Hepatic stellate cell (primary cell): Measurements from ENCODE around the gene CTBP2.
A peak's percentile ranks its signal among the peaks of the same experiment; 100 is the strongest.
"Not testable (repeated sequence)": the region's sequence is repeated elsewhere in the genome, so short reads cannot be mapped to it uniquely, and the experiment has no call there.

Experiments used
- DNase-seq: peaks from one replicate; pipeline ENCODE4 v3.0.0; 2011; ENCODE audit warnings: low spot score

CTBP2 gene

DNA sequence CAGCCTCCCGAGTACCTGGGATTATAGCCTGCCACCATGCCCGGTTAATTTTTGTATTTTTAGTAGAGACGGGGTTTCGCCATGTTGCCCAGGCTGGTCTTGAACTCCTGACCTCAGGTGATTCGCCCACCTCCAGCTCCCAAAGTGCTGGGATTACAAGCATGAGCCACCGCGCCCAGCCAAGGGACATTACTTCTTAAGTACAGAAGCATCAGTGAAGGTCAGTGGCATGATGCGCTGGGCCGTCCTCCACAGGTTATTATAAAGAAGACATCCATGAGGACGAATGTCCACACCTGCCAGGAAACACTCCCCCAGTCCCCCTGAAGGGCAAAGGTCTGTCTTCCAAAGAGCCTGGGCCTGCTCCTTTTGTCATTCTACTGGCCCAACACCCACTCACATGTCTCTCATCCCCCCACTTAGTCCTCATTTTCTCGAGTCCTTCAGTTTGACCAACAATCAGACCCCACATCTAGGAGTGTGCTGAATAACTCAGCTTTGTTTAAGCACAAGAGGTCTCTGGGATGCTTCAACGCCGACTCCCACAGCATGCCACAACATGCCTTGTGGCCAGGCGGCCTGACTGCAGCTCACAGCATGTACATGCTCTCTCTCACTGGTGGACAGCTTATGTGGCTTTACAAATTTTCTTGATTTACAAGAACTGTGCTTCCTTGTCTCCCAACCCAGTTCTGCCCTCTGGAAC lies 73.0 kb downstream of the CTBP2 start:
- no peak for DNase-seq

DNA sequence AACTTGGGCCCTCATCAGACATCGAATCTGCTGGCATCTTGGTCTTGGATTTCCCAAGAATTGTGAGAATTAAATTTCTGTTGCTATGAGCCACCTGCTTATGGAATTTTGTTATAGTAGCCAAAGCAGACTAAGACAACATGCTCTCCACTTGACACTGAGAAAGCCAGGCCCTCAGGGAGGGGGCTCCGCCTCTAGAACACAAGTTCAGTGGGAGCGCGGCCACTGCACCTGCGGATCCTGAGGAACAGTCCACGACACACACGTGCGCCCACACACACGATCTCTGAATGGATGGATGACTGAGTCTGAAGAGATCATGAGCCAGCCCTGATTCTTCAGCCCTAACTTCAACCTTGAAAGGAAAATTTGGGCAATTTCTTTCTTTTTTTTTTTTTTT lies 73.7 kb downstream of the CTBP2 start:
- DNase-seq: no peak

GRCh38 chr10:125085258-125086054 lies 74.9 kb downstream of the CTBP2 start:
- DNase-seq: peak; percentile 49

DNA sequence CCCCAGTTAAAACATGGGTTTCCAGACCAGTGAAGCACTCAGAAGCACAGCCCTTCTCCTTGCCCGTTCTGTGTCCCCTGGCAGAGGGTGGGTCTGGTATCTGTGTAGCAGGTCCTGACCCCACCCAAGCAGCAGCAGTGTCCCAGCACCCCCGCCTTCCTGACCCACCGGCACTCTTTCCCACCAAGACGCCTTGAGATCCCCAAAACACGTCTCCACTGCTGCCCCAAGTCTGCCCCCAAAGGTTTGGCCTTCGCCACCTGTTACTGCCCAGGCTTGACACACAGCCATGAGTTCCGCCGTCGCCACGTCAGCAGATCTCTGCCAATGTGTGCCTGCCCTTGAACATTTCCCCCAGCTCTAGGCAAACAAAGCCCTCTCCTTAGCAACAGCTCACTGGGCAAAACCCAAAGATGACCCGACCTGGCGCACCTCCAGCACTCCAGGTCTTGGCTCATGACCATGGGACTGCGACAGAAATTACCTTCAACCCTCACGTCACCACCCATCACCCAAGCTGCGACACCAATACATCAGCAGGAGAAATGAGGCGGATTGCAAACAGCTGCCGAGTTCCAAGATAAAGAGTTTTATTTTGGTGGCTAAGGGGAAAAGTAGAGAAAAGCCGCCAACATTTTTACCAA lies 75.6 kb downstream of the CTBP2 start:
- DNase-seq: no peak

- peak; percentile 97 for DNase-seq
These were observed 76.2 kb downstream of the CTBP2 start for GRCh38 chr10:125084191-125084613.

- peak; percentile 80 for DNase-seq
These were observed 76.8 kb downstream of the CTBP2 start for GRCh38 chr10:125083576-125083920.

- DNase-seq: no peak
These were observed 77.3 kb downstream of the CTBP2 start for GRCh38 chr10:125082881-125083575.

- DNase-seq: not testable (repeated sequence)
These were observed 77.9 kb downstream of the CTBP2 start for GRCh38 chr10:125082471-125082870.

DNA sequence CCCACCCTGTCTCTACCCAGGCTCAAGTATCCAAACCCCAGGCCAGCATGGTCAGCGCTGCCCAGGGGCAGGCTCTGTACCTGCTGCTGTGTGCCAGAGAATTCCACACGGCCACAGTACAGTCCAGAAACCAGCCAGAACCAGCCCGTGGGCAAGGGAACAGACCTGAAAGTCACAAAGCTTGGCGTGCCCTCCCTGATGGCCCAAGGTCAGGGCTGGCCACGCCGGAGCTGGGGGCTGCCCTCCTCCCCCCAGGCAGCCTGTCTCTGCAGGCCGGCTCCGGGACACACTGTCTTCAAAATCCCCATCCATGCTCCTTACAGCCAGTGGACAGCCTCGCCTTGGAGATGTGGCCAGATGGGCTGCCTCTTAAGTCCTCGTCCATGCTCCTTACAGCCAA lies 78.4 kb downstream of the CTBP2 start:
- DNase-seq: no peak

GRCh38 chr10:125080984-125081383 lies 79.4 kb downstream of the CTBP2 start:
- DNase-seq: no peak

DNA sequence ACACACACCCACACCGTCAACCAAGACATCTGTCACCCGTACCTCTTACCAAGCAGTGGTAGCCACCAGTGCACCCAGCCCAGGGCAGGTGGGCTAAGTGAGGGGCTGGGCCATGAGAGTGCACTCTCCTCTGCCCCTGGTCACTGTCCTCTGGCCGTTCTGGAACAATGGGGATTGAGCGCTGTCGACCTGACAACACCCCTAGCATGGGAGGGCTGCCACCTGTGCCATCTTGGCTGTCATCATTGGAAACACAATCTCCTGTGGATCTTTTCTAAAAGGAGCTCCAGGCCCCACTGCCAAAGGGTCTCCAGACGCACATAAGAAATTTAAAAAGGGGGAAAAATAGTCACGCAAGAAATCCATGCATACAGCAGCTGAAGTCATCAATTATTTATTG lies 80.1 kb downstream of the CTBP2 start:
- DNase-seq: no peak

- no peak for DNase-seq
These were observed 81.2 kb downstream of the CTBP2 start for GRCh38 chr10:125079091-125079600.

- DNase-seq: peak; percentile 79
These were observed 83.3 kb downstream of the CTBP2 start for GRCh38 chr10:125076891-125077541.

DNA sequence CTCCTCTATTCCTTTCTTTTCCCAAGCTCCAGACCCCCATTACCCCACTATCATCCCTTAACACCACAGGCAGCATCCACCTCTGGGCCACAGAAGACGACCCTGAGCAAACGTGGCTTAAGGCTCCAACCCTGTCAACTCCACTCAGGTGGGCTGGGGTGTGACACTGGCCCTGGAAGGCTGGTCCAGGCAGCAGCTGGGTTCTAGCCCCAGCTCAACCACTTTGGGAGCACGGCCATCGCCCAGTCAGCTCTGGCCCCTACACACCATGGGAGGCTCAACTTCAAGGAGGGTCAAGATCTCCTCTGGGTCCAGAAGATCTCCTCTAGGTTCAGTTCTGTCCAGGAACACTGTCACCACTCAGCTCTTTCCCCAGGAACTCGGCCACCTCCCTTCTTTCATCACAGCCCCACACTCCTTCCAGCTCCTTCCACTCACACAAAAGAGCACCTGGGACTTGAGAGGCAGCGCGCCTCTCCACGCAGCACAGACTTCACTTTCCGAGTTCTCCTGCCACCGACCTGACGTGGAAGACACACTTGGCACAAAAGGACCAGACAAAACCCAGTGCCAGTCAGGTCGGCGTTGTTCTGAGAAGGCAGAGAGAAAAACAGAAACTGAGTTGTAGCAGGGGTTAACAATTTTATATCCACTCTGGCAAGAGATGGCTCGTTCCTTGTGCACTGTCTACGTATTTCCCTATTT lies 84.1 kb downstream of the CTBP2 start:
- no peak for DNase-seq

DNA sequence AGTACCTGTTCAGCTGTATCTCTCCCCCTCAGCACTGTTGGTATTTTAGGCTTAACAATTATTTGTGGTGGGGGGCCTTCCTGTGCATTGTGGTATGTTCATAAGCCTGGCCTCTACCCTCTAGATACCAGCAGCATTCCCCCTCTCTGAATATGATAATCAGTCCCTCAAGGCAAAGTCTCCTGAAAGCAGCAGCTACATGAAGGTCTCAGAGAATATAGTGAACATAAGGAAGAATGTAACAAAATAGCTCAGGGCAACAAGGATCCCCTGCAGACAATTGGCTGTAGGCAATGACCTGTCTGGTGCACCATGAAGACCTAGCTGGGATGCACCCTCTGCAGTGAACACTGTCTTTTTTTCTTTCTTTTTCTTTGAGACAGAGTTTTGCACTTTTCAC lies 86.4 kb downstream of the CTBP2 start:
- DNase-seq: no peak

DNA sequence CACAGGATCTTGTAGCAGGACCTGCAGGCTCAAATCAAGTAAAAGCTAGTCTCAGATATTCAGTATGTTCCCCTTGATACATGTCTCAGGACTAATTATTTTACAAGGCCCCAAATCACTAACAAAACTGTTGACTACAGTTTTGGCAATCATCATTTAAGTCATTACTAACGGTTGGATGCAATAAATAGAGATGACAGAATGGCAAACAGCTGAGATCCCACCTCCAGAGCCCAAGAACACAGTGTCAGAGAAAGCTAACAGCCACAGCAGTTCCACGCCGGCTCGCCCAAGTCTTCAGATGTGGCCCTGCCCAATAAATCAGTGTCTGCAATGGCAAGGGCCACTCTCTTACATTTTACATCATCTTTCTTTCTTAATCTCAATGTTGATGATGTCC lies 87.6 kb downstream of the CTBP2 start:
- no peak for DNase-seq

DNA sequence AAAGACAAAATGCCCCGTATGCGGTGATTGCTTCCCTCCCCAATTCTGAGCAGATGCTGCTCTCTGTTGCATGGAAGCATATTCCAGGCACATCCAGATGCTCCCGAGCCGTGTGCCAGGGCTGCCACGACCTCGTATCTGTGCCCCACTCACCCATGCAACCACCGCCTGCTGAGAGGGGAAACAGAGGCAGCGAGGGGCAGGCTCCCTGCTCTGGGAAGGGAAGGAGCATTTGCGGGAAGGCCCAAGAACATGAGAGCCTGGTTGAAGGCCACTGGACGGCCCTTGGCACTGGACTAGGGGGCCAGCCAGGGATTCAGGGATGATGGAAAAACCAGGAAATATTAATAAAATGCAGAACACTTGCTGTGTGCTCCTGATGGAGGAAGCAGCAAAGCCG lies 89.4 kb downstream of the CTBP2 start:
- DNase-seq: no peak

GRCh38 chr10:125068406-125068805 lies 92.0 kb downstream of the CTBP2 start:
- no peak for DNase-seq

- no peak for DNase-seq
These were observed 92.6 kb downstream of the CTBP2 start for GRCh38 chr10:125067764-125068163.

- DNase-seq: no peak
These were observed 93.5 kb downstream of the CTBP2 start for GRCh38 chr10:125066764-125067450.
